Epithelial cell of prostate (primary cell): Measurements from ENCODE around the gene SLC25A47.
A peak's percentile ranks its signal among the peaks of the same experiment; 100 is the strongest.
"Not testable (repeated sequence)": the region's sequence is repeated elsewhere in the genome, so short reads cannot be mapped to it uniquely, and the experiment has no call there.

Experiments used
- DNase-seq: peaks from one replicate; pipeline ENCODE4 v3.0.0-alpha.2; 2011; ENCODE audit warnings: low read depth, low spot score
- H3K27ac ChIP-seq: fragments of 450-650 bp; 2 replicates; pipeline ENCODE4 v1.5.1; 2017; ENCODE audit warnings: mild to moderate bottlenecking

Gene SLC25A47, protein sequence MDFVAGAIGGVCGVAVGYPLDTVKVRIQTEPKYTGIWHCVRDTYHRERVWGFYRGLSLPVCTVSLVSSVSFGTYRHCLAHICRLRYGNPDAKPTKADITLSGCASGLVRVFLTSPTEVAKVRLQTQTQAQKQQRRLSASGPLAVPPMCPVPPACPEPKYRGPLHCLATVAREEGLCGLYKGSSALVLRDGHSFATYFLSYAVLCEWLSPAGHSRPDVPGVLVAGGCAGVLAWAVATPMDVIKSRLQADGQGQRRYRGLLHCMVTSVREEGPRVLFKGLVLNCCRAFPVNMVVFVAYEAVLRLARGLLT

DNA sequence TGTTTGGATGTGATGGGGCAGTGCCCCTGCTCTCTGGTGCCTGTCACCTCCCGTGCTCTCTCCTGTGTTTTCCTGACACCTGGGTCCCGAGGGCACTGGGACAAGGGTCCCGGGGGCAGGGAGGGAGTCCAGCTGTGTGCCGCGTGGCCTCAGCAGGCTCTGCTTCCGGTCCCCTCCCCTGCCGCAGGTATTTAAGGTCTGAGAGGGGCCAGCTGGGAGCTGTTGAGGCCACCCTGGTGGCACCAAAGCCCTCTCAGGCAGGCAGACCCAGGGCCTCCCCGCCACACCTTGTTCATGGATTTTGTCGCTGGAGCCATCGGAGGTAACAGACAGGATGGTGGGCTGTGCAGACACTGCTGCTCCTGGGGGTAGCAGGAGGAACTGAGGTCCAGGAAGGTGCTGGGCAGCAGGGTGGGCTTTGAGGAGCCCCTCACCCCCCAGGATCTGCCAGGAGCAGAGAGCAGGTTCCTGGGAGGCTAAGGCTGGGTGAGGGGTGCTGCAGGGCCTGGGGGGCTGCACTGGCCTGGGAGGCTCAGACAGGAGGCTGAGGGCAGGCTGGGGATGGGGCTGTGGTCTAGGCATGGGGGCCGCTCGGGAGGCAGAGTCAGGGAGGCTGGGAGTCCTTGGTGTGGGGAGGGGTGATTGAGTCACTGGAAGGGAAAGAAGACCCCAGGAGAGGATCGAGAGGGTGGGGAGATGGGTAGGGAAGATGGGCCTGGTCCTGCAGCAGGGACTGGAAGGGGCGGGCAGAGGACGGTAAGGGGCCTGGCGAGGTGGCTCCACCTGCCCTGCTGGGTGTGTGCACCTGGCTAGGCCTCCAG, at the start of gene SLC25A47:
Gene SLC25A47 (plus strand): TSS at position 219 of the 821 bp plus-strand sequence. CDS start 76 bp downstream, at position 295.
- H3K27ac ChIP-seq: no peak within 1 kb of the TSS
- no peak for DNase-seq

DNA sequence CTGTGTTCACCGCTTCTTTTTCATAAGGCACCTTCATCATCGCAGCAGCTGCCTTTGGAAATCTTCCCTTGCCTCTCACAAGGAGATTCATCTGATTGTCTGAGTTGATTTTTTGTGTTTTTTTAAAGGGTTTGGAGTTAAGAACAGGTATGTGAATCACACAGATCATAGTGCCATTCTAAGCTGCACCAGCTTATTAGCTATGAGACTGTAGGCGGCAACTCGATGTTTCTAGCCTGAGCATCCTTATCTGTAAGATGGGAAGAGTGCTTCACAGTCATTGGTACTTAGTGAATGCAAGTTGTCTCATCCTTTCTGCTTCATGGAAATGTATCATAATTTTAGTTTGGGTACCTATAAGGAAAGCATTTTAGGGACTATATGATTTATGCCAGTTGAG, 48.9 kb upstream of the SLC25A47 start:
- no peak overlapping the region for H3K27ac ChIP-seq
- no peak for DNase-seq

DNA sequence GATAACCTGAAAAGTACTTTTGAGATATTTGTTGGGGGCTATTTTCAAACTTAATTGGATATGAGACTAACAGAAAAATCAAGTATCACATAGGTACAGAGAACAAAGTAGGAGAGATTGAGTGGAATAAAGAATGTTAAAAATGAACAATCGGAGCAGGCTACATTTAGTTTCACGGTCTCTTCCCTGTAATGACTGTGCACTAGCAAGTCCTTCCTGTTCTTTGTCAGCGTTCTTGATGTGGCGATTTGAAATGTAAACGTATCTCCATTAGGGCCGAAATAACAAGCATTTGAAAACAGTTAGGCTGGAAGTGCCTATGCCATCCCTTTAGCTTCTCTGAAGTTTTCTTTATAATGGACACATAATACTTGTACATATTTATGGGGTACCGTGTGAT, 47.9 kb upstream of the SLC25A47 start:
- H3K27ac ChIP-seq: no peak overlapping the region

DNA sequence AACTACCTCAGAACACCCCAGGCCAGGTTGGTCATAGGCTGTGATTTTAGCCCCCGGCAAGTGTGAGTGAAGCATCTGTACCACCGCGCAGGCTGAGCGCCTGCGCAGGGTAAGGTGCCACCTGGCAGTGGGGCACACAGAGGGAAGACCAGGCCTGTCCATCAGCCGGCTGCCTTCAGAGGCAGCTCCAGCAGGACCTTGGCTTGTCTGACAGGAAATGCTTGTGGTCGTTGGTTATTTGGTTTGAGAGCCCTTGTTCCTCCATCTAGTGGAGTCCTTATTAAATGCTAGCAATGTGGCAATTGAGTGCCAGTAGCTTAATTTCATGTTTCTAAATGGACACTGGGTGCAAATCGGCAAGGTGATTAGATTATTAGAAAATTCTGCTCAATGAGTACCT, 44.4 kb upstream of the SLC25A47 start:
- DNase-seq: no peak
- peak overlapping the region; percentile 1 for H3K27ac ChIP-seq

More for the DNA sequence above, 47.9 kb upstream of the SLC25A47 start:
- no peak for DNase-seq

DNA sequence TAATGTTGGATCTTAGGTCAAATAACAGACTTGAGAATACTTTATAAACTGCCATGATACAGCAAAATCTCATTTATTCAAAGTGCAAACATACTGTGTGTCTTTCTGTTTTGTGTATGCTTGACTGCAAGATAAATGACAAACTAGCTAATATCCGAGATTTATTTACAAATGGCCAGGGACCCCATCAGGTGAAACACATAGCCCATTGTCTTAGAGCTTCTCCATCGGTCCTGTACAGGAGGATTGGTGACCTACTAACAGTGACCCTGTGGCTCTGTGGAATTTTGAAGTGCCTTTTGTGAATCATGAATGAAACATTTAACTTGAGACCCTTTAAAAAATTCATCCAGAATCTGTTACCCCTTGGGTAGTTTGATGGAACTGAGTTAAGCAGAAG, 44.0 kb upstream of the SLC25A47 start:
- DNase-seq: no peak
- no peak overlapping the region for H3K27ac ChIP-seq

DNA sequence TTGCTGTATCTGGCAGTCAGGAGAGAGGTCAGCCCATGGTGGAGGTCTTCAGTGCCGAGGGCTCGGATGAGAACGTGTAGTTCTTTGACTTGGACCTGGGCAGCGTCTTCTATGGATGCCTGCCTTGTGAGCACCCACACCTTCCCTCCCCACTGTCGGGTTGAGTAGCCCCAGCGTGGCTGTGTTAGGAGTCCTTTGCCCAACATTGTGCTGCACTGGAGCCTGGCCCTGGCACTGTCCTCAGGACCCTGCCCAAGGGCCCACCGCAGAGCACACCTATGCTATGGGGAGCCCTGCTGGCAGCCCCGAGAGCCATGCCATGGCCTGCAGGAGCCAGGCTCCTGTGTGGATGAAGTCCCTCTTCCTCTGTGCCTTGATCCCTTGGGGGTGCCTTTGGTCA, 43.6 kb upstream of the SLC25A47 start:
- H3K27ac ChIP-seq: no peak overlapping the region
- DNase-seq: no peak

DNA sequence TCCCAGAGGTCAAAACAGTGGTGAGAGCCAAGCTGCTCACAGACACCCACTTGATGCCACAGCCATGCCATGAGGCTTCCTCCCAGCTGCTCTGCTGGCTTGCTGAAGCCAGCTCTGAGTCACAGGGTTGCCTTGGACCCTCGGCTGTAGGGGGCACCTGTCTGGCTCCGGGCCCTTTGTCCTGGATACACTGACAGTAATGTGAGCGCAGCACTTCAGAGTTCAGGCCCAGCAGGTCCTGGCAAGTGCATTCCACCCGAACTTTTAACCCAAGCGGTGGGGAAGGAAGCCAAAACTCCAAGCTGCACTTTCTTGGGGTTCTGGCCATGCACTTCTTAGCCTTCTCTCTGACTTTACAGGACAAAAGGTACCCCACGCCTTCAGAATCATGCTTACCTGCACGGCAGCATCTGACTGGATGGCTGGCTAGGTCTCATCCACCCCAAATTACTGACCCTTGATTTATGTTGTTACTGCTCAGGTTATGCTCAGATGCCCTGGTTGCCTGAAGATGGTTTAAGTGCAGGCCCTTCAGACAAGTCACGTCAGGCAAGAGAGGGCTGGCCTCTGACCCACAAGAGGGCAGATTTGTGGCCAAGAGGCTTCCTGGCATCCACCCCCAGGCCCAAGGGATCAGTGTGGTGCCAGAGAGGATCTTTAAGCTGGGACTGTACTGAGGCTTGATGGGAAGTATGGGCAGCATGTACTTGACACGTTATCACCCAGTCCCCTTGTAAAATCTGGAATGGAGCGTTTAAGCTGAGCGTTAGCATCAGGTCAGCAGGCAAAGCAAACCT, 41.7 kb upstream of the SLC25A47 start:
- no peak for DNase-seq
- H3K27ac ChIP-seq: peak overlapping the region; percentile 4

DNA sequence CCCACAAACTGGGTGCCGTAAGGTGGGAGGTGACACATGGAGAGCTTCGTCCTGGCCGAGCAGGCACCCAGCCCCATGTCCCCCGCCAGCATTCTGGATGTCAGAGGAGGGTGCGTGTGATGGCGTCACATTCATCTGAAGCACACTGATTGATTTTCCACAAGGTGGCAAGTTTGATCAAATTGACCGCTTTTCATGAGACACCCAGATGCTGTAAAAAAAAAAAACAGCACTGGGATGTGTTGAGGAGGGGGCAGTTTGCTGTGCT, 41.1 kb upstream of the SLC25A47 start:
- no peak for DNase-seq
- no peak overlapping the region for H3K27ac ChIP-seq

DNA sequence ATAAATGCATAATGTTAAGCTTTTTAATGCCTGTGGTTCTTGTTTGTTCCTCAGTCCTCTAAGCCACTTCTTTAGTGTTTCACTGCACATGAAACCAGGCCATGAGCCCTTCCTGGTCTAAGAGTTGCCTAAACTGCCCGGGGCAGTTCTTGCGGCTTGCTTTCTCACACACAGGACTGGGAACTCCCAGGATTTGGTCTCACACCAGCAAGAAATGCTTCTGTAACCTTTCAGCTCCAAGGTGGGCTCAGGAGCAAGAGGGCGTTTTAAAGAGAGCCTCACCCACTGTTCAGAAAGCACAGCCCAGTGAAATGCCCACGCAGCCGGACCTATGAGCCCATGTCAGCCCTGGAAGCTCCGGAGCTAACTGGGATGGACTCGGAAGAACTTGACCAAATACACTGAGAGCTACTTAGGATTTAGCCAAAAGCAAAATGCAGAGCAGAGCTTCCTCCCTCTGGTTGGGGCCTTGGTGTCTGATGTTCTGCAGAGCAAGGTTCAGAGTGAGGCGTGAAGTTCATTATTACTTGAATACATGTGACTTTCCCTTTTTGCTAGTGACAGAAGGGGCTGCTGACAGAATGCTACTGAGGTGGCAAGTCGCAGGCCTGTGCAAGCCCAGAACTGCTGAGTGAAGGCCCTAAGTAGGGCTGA, 40.2 kb upstream of the SLC25A47 start:
- H3K27ac ChIP-seq: peak overlapping the region; percentile 12
- peak; percentile 46 for DNase-seq

DNA sequence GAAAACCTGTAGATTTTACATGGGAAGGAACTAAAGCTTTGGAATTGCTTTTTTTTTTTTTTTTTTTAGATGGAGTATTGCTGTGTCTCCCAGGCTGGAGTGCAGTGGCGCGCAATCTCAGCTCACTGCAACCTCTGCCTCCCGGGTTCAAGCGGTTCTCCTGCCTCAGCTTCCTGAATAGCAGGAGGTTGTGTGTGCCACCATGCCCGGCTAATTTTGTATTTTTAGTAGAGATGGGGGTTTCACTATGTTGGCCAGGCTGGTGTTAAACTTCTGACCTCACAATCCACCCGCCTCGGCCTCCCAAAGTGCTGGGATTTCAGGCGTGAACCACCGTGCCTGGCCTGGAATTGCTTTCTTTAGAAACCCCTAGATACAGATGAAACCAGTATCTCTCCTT, 39.7 kb upstream of the SLC25A47 start:
- H3K27ac ChIP-seq: peak overlapping the region; percentile 12
- not testable (repeated sequence) for DNase-seq

DNA sequence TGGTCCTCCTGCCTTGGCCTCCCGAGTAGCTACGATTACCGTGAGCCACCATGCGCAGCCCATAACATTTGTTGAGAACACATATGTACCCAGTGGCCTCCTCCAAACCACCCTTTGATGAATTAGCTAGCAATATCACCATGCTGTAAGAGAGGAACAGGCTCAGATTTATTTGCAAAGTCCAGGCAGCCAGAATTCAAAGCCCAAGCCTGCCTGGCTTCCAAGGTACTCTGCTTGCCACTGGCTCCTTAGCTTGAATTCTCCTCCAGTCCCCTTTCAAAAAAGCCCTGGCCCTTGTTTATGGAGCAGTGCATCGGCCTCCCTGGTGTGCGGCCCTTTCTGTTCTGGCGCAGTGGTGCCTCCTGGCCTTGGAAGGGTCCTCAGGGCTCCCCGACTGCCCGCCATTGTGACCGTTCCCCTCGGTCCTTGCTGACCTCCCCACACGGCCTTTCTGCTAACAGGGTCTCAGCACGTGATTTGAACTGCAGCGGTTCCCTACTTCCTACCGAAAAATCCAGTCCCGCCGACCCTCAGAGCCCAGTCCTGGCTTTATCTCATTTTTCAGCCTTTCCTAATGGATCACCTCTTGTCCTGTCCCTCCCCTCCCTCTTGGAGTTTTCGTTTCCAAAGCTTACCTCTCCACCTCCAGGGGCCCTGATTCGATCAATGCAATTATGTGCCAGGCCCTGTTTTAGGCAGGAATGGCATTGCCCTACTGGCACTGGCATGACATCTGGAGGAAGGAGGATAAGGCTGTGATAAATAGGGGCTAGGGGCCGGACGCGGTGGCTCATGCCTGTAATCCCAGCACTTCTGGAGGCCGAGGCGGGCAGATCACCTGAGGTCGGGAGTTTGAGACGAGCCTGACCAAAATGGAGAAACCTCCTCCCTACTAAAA, 38.9 kb upstream of the SLC25A47 start:
- no peak for DNase-seq
- no peak overlapping the region for H3K27ac ChIP-seq

DNA sequence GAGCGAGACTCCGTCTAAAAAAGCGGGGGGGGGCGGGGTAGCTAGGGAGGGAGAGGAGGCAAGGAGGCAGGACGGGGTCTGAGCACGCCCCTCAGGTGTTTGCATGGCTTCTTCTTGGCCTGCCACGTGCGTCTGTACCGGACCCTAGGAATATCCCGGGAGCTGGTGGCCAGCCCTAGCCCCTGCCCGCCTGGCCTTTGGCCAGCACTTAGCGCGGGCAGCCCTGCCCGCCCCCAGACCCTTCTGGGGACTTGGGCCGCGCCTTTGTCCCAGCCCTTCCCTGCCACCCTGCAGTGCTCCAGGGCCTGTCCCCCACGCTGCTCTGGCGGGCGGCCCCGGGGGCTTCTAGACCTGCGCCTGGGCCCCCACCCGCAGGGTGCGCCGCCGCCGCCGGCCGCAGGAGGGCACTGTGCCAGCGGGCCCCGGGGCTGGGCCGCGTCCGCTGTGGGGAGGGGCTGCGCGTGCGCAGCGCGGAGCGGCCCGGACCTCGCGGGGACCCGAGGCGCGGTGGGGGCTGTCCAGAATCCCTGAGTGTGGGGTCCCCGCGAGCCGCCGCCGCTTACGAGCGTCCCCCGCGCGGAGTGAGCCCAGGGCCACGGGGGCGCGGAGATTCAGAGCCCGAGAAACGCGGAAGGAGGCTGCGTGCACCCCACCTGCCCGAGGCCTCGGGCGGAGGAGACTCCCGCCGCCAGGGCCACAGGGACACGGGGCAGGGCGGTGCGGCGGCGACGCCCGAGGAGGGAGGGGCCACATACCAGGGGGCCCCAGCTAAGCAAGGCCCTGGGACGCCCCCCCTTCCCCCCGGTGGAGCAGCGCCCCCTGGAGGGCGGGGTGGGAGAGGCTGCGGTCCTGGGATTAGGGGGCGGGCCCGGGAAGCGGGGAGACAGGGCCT, 37.9 kb upstream of the SLC25A47 start:
- H3K27ac ChIP-seq: peak overlapping the region; percentile 41
- DNase-seq: no peak

DNA sequence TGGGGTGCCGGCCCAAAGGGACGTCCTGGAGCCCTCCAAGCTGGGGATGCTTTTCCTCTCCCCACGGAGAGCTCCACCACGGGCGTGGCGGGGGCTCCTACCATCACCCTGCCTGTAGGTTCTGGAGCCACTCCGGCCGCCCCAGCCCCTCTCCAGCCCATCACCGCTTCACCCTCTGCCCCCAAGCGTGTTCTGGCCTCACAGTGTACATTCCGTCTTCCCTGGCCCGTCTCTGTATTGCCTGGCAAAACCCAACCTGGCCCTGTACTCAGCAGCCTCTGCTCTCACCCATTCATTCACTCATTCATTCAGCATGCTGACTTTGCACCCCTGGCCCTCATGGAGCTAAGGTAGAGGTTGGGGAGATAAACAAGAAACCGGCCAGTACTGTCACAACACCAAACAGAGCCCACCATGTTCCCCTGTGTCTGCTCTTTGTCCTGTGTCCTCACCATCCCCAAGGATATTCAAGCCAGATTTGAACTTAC, 37.2 kb upstream of the SLC25A47 start:
- H3K27ac ChIP-seq: no peak overlapping the region

DNA sequence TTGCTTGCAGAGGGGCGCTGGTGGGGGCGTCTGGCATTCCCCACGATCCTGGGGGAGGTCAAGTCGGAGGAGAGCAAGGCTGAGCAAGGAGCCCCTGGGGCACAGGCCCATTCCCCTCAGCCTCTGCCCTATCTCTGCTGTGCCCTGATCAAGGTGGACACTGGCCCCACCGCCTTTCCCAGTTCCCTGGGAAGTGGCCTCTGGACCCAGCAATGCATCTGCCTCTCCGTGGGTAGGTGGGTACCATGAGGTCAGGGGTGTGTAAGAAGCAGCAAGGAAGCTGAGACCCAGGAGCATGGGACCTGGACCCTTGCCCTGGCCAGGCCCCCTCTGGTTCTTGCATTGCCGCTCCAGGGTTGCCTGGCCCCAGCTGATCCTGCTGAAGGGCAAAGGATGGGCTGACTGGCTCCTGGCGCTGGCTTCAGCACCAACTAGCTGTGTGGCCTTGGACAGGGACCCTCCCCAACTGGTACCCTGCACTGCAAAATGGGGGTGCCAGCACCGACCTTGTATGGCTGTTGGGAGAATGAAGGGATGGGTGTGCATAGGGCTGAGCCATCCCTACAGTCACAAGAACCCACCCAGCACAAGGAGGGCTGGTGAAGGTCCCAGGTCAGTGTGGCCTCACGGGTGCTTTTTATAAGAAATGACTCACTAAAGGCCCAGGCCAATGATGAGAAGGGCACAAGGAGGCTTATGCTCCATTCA, 36.5 kb upstream of the SLC25A47 start:
- H3K27ac ChIP-seq: no peak overlapping the region

More for the DNA sequence above, 37.2 kb upstream of the SLC25A47 start:
- no peak for DNase-seq

DNA sequence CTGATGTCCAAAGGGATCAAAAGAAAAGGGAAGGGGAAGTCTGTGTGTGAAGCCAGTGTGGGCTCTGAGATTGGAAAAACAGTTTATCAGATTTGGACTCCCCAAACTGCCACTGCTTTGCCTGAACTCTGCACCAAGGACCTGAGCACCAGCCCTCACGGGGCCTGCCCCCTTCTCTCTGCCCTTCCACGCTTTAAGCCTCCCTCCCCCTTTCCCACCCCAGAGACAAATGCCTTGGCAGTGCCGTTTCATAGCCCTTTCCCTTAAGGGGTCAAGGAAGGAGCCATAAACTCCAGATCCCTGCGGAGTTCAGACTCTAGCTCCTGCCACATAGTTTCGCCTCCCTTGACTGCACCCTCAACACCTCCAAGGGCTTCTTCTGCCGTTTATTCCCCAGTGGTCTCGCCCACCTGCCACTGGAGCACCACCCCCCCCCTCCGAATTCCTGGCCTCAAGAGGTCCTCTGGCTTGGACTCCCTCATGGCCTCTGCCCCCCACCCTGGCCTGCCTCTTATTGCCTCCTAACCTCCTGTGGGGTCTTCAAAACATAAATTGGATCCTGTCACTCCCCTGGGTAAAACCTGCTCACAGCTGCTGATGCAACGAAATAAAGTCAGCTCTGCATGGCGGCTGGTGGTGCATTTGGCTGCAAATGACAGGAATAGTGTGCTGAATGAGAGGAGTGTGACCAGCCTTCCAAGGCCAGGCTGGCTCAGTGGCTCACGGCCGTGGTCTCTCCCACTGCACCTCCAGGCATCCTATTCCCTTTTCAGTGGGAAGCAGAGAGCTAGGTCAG, 35.7 kb upstream of the SLC25A47 start:
- no peak overlapping the region for H3K27ac ChIP-seq
- DNase-seq: no peak

More for the DNA sequence above, 36.5 kb upstream of the SLC25A47 start:
- no peak for DNase-seq

DNA sequence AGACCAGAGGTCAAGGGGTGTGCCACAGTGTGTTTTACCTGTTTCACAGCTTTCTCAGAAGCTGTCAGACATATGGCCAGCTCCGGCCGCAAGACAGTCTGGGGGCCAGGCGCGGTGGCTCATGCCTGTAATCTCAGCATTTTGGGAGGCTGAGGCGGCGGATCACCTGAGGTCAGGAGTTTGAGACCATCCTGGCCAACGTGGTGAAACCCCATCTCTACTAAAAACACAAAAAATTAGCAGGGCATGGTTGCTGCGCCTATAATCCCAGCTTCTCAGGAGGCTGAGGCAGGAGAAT, 35.2 kb upstream of the SLC25A47 start:
- DNase-seq: not testable (repeated sequence)

More for the DNA sequence above, 35.2 kb upstream of the SLC25A47 start:
- not testable (repeated sequence) for H3K27ac ChIP-seq
